A673 (cell line): Measurements from ENCODE around the gene RP2.

Source experiments
- EZH2 ChIP-seq: fragments of 200-600 bp; sonication (generic); IDR thresholded peaks from 2 replicates; pipeline ENCODE4 v1.6.1; 2017; ENCODE audit warnings: borderline replicate concordance, low read depth, mild to moderate bottlenecking, mixed read lengths, antibody characterized with exemption, low read length; ENCODE audit not compliant: poor library complexity, severe bottlenecking
- TF ChIP-seq, protein P1 (sequence below): fragments of 300-800, 200-600 bp; sonication (generic); conservative IDR thresholded peaks from 2 replicates; pipeline ENCODE4 v1.5.1; 2017; ENCODE audit warnings: low read depth, mild to moderate bottlenecking, antibody characterized with exemption, low read length, moderate library complexity, mixed read lengths

DNA sequence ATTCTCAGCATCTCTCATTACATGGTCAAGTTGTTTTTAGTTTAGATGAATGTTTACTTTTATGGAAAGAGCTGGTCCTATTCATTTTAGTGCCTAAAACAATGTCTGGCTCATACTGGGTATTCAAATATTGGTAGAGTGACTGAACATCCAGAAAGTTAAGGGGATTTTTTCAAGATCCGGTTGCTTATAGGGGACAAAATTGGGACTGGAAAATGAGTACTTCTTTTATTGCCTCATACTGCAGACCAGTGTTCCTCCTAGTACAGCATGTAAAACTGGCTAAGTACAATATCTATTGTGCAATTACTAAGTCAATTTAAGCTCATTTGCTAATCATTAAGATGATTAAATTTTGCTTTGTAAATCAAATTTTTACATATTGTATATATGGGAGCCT, 13.9 kb downstream of the RP2 start:
- TF ChIP-seq, protein P1, sequence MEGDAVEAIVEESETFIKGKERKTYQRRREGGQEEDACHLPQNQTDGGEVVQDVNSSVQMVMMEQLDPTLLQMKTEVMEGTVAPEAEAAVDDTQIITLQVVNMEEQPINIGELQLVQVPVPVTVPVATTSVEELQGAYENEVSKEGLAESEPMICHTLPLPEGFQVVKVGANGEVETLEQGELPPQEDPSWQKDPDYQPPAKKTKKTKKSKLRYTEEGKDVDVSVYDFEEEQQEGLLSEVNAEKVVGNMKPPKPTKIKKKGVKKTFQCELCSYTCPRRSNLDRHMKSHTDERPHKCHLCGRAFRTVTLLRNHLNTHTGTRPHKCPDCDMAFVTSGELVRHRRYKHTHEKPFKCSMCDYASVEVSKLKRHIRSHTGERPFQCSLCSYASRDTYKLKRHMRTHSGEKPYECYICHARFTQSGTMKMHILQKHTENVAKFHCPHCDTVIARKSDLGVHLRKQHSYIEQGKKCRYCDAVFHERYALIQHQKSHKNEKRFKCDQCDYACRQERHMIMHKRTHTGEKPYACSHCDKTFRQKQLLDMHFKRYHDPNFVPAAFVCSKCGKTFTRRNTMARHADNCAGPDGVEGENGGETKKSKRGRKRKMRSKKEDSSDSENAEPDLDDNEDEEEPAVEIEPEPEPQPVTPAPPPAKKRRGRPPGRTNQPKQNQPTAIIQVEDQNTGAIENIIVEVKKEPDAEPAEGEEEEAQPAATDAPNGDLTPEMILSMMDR: no peak
- TF ChIP-seq EZH2: no peak
